Measurements from ENCODE around the gene NR3C1.

The NR3C1 gene

DNA sequence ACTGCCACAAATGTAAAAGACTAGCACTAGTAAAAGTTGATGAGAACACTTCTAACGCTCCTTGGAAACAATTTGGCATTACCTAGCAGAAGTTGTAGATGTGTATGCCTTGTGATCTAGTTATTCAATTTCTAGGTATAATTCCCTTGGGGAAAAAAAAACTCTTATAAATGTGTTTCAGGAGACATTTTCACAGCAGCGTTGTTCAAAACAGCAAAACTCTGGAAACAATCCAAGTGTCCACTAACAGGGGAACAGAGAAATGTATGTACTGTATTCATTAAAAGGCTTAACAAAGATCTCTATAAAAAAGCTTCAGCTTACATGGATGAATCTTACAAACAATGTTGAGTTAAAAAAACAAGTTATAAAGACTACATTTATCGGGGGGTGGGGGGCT lies 30.4 kb downstream of the NR3C1 start:
- TF ChIP-seq CTCF (IDR thresholded peaks at IDR 0.05; ENCODE audit: borderline replicate concordance, control extremely low read depth, extremely low read depth, insufficient read depth, missing control alignments) = no peak
- in situ Hi-C loops (cut with MboI; ENCODE audit: low sequenced_read_pairs, unreplicated experiment) = no loop called here
- no peak for DNase-seq (ENCODE audit: low spot score)

DNA sequence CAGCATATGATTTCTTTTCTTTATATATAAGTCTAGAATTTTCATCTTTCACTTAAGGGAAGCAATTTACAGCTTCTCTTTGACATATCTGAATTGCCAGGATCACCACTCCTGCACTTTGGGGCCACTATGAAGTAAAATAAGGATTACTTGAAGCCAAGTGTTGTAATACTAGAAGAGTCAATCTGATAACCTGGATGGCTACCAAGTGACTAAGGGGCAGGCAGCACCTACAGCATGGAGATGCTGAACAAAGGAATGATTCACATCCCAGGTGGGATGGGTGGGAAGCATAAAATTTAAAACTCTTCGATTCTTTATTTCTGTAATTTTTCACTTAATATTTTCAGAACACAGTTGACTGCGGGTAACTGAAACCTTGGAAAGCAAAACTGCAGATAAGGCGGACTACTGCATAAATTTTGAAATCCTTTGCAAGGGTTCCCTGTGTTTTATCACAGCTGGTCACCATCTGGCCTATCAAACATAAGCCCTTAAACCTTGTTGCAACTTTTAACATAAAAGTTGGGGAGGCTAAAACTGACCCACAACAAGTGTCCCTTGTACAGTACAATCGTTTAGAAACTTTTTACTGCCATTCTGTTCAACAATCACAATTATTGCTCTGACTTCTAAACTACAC lies 31.2 kb downstream of the NR3C1 start:
- in situ Hi-C loops (cut with MboI; ENCODE audit: low sequenced_read_pairs, unreplicated experiment) = no loop called here
- no peak for TF ChIP-seq CTCF (IDR thresholded peaks at IDR 0.05; ENCODE audit: borderline replicate concordance, control extremely low read depth, extremely low read depth, insufficient read depth, missing control alignments)
- DNase-seq (ENCODE audit: low spot score) = no peak

- in situ Hi-C loops (cut with MboI; ENCODE audit: low sequenced_read_pairs, unreplicated experiment) = no loop called here
- no peak for TF ChIP-seq CTCF (IDR thresholded peaks at IDR 0.05; ENCODE audit: borderline replicate concordance, control extremely low read depth, extremely low read depth, insufficient read depth, missing control alignments)
- DNase-seq (ENCODE audit: low spot score) = no peak
Observed at GRCh38 chr5:143370440-143370839, 33.0 kb downstream of the NR3C1 start.

- in situ Hi-C loops (cut with MboI; ENCODE audit: low sequenced_read_pairs, unreplicated experiment) = no loop called here
- no peak for DNase-seq (ENCODE audit: low spot score)
- no peak for TF ChIP-seq CTCF (IDR thresholded peaks at IDR 0.05; ENCODE audit: borderline replicate concordance, control extremely low read depth, extremely low read depth, insufficient read depth, missing control alignments)
Observed at GRCh38 chr5:143364061-143364460, 39.4 kb downstream of the NR3C1 start.

DNA sequence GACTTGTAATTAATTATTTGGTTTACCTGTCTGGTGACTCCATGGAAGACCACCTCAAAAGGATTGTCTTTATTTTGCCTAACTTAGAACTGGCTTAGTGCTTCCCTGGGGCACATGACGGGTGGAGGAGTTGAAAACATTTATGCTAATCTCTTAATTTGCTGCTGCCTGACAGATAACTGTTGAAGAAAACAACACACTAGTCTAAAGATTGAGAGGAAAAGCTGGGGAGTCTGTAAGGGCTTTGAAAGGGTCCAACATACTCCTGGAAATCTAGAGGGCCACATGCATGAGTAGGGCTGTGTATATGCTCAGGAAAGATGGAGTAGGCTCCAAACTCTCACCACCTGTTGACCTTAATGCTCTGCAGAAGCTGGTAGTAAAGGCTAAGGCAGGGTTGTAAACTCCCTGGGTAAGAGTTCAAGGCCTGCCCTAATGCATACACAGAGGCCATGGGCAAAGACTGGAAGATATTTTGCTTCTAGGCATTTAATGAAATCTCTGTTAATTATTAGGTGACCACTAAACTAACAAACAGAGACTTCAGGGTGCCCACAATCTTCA lies 40.7 kb downstream of the NR3C1 start:
- TF ChIP-seq CTCF (IDR thresholded peaks at IDR 0.05; ENCODE audit: borderline replicate concordance, control extremely low read depth, extremely low read depth, insufficient read depth, missing control alignments) = no peak
- in situ Hi-C loops (cut with MboI; ENCODE audit: low sequenced_read_pairs, unreplicated experiment) = no loop called here
- DNase-seq (ENCODE audit: low spot score) = no peak

DNA sequence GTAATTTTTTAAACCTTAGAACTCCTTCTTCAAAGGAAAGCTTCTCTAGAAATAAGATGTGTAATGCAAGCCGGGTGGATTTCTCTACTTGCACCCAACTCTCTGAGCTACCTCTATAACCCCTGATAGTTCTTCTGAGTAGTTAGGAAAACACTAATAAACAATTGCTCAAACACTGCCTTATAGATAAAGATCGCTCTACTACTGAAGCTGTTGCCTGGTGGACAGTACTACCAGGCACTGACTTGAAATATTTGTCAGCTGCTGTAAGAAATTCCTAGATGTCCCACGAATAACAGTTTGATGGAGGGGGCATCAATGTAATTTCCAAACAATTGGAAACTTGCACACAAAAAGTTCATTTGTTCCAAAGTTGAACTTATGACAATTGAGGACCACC lies 42.0 kb downstream of the NR3C1 start:
- TF ChIP-seq CTCF (IDR thresholded peaks at IDR 0.05; ENCODE audit: borderline replicate concordance, control extremely low read depth, extremely low read depth, insufficient read depth, missing control alignments) = no peak
- in situ Hi-C loops (cut with MboI; ENCODE audit: low sequenced_read_pairs, unreplicated experiment) = no loop called here
- no peak for DNase-seq (ENCODE audit: low spot score)
